Right lobe of liver (tissue), 4 donors: Measurements from ENCODE around the gene AVP.

Experiments
- CTCF ChIP-seq, 4 donors: fragments of 200-600 bp in 3 of 4; fragments of 450-650 bp in 1 of 4; IDR thresholded peaks; one replicate each; pipeline versions ENCODE4 v1.5.1 to v1.8.0; 2016 to 2022; ENCODE audit warnings: antibody characterized with exemption in 4 of 4, mild to moderate bottlenecking in 2 of 4
- POLR2A ChIP-seq: fragments of 450-650 bp; IDR thresholded peaks from one replicate; pipeline ENCODE4 v1.6.1; 2017; ENCODE audit warnings: antibody characterized with exemption, mild to moderate bottlenecking
- donor health status: DM: no; HTN: no; CAD: no.
- donor health status: DM: no; HTN: no; CAD: no.
- donor health status: DM: no; HTN: yes; CAD: no.

- TF ChIP-seq CTCF (IDR thresholded peaks at IDR 0.05) (no peak), POLR2A (no peak)
These were observed 41.9 kb downstream of the AVP start for GRCh38 chr20:3042625-3043024.
